ENCODE data around the gene HOXC9.

The HOXC9 gene

DNA sequence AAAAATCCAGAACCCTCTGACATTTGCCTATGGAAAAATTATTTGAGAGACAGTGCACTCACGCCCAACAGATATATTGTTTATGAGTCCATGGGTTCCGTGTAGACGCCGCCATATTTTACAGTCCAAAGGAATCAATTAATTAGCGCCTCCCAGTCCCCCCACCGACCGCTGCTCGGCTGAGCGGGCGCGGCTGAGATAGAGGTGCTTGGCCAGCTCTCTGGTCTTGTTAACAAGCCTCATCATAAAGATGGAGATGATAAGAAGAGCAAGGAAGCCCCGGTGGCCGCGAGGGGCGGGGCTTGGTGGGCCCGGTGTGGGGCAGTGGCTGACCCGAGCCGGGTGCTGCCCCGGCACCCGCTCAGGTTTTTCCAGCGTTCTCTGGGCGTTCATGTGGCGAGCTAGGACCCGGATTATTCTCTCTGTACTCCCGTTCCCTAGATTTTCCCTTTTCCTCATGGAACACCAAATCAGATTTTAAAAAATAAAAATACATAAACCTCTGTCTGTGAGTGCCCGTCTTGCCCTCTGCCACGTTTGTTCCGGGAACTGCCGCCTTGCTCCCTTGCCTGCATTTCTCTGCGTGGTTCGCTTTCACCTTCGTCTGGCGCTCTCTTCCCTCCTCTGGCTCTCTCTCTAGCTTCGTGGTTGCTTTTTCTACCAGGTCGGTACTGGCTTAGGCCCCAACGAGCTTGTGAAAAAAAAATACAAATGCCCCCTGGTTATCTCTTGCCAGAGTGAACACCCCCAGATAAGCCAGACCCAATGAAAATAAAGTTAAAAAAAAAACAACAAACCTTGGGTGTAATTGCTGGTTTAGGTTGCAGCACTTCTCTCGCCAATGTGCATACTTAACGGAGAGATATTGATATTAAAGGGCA is 36.3 kb upstream of the HOXC9 start:
- DNase-seq, result peak; percentile 50

DNA sequence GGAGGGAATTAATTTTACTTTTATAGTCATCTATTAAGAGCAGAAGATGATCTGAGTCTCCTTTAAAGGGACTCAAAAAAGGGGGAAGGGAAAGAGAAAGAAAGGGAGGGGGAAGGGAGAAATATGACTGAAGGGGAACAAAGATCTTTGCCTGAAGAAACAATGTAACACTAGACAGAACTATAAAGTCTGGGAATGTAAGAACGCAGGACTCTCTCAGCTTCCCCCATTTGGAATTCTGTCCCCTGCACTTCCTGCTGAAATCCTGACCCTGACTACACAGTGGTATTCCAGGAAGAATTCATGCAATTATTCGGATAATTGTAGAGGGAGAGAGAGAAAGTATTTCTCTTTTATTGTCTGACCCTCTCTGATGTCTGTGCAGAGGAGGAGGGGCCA is 35.6 kb upstream of the HOXC9 start:
- peak; percentile 50 for DNase-seq

DNA sequence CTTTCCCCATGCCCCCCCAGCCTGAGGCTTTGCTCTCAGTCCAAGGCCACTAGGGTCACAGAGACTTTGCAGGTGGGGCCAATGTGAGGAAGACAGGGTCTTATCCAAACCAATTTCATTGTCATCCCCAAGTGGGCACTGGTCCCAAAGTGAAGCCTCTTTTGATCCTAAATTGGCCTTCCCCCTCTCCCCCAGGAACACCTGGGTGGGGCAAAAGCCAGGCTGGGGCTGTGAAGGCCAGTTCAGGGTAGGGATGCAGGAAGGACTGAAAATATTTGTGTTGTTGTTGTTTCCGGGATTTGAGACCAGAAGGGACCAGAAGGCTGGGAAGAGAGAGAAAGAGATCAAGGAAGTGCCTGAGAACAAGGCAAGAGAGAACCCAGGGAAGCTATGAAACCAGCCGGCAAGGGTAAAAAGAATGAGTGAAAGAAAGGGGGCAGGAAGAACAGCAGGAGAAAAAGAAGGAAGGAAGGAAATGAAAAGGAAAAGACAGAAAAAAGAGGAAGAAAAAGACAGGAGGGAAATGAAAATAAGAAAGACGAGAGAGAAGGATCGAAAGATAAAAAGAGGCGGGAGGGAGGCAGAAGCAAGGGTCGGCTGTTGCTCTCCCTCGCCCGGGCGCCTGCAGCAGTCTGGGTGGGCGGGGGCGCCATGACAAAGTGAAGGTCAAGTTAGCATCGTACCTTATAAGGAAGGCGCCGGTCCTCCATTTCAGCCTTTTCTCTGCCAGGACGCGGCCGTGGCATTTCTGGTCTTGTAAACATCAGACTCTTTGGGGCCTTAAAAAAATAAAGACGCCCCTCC is 34.5 kb upstream of the HOXC9 start:
- DNase-seq, result peak; percentile 57

DNA sequence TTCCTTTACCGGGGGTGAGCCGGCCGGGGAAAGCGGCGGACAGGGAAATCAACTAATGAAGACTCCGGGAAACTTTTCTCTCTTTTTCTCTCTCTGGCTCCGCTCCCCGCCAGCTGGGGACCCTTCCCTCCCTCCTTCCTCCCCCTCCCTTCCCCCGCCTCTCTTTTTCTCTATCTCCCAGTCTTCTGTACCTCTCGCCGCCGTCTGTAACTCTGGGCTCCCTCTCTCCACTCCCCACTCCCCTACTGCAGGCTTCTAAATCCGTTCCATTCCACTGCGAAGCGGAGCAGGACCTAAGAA is 33.9 kb upstream of the HOXC9 start:
- DNase-seq, result no peak

DNA sequence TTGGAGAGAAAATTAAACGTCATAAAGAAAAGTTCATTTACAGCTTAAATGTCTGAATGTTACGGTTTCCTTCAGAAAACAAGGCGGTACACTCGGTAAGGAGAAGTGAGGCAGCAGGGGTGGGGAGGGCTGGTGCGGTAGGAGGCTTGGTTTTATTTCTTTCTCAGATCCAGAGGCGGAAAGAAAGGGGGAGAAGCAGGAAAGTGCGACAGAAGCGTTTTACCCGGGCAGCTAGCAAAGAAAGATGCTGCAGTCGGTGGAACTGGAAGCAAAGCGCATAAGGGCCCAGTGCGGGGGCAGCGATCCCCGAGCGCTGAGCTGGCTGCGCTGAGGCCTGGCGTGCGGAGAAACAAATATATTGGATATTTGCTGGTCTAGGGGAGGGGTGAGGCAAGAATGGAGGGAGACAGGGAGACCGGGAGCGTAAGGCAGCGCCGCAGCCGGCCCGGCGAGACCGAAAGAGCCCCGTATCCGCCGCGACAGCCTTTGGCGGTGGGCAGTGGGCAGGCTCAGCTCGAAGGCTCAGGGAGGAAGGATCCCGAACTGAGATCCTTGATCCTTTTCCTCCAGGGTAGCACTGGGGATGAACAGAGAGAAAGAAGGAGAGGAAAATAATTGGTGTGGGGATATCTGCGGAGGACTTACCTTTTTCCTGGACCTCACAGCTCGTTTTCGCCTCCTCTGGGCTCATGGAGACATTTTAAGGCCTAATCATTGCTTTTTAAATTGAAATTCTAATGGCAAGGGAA is 33.4 kb upstream of the HOXC9 start:
- no peak for DNase-seq

DNA sequence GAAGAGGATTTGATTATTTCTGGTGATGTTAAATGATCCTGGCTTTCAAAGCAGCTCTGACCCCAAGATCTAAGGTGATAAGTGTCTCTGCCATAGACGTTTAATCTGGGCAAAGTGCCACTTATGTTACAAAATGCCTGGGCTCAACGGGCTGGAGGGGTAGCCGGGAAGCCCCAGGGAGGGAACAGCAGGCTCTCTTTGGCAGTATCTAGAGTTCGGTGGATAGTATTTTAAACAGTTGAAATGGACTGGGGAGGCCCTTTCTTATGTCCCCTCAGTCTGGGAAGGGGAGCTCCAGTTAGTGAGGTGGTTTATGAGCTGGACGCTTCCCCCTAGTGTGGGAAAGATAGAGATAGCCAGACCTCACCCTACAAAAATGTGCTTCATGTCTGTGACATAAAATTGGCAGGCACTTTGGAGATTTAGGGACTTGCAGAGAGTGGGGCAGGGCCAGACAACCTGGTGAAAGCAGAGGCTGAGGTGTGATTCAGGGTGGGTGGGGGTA is 32.5 kb upstream of the HOXC9 start:
- DNase-seq, result peak; percentile 17

DNA sequence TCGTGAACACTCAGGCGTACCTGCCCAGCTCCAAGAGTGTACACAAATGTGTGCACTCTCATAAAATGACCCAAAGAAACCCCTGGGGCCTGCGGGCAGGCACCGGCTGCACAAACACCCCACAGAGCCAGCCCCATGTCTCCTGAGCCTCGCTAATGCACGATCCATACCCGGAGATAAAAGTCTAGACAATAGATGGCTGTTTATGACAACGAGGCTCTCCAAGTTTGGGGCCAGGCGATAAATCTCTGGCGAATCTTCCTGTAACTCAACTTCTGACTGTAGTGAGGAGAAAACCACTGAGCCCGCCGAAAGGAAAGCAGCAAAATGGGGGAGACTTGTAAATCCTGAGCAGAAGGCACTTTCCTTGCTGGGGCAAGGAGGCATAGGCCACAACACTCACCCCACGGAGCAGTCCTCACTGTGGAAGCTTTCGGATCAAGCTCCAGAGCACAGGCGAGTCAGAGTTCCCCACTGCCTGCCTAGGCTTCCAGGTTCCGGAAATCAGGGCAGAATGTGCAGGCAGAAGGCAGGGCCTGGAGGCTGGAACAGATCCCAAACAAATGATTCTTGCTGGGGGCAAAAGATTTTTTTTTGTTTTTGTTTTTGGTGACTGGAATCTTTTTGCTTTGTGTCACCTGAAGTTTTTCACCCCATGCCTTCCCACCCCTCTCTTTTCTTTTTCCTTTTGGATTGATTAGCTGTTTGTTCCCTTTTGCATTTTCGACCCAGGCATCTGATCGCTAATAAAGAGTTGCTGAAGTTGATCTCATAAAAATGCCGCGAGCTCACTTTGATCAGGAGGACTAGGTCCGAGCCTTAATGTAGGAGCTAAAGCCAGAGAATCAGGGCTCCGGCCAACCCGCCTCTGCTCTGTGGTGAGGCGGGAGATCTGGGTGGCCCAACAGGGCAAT is 31.5 kb upstream of the HOXC9 start:
- DNase-seq, result no peak

DNA sequence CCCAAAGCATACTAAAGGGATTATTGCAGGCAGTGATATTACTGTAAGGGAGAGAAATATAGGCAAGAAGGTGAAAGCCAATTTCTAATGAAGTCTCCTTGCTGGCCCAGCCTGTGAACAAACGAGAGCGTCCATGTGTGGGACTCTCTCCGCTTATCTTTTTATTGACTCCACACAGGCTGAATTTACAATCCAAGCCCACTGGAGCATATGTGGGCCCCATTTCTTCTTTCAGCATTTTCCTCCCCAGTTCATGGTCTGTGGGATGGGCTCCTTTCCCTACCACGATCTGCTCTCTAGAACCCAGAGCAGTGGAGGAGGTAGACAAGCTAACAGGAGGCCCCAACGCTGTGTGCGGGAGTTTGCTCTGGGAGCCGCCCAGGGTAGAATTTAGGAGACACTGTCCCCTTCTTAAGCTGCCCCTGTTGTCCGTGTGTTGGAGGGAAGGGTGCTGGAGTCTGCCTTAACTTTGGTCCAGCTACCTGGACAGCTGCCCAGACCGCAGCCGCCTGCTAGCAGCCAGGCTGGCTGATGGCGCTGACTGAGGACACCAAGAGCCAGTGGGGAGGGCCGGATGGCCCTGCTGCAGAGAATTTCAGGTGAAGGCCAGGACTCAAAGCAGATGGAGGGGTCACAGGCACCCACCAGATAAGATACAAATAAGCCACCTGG is 30.2 kb upstream of the HOXC9 start:
- no peak for DNase-seq

DNA sequence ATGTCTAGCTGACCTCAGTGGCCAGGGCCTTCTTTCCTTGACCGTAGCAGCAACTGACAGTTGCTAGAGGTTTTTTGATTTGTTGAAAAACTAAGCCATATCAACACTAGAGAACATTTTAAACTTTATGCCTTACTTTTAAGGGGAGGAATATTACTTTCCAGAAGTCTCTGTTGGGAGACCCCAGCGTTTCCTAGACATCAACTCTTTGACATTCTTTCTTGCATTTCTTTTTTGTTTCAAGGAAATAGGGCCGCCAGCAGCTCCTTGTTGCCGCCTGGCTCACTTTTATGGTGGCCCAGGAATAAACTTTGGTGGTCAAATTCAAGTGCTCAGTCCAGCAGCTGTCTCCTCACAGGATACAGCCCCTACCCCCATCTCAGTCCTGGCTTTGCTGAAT is 29.5 kb upstream of the HOXC9 start:
- no peak for DNase-seq

DNA sequence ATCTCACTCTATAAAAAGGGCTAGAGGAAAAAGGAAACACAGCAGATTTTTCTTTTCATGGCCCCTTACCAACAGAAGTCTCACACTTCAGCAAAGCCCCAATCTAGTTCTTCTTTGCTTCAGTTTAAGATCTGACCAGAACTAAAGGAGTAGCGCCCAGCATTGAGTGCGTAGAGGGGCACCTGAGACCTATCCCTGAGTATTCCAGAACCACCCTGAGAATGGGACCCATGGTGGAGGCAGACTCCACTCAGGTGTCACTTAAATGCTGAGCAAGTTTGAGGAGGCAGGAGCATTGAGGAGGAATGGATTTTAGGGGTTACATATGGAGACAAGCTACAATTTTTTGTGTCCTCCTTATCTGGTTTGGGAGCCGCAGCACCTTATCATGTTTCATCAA is 28.8 kb upstream of the HOXC9 start:
- DNase-seq, result no peak

DNA sequence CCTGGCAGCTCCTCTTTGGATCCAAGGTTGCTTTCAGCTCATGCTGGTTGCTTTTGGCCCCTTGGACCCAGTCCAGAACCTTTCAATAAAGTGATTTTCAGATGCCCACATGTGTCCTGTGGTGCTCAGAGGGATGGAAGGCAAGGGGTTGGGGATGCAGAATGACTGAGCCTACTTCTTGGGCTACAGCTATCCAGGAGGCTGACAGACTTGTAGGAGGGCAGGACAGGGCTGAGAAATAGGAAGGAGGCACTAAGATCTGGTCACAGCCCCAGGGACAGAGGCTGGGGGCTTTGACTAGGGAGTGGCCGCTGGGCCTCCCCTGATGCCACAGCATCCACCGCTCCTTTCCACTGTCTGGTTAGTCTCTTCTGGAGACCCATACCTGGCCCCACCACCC is 28.3 kb upstream of the HOXC9 start:
- DNase-seq, result no peak

DNA sequence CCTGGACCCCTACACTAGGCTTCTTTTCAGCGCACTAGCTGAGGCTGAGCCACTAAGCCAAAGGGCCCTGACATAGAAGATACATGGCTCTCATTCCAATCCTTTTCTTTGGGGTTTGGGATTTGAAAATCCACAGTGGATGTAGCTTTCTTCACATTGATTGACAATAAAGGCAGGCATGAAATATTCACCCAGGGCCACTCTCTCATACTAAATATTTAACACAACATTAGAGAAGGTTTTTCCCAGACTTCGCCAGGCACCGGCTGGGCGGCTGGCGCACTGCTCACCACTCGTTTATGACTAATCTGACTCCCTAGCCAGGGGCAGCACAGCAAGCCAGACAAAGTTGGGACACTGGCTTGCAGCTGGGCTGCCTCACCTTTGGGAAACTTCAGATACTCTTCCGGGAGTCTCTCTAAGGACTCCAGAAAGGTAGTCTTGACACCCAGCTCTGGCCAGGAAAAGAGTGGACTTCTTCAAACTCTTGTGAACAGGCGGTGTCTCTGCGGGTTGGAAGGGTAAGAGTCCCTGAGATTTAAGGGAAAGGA is 27.7 kb upstream of the HOXC9 start:
- DNase-seq, result no peak

DNA sequence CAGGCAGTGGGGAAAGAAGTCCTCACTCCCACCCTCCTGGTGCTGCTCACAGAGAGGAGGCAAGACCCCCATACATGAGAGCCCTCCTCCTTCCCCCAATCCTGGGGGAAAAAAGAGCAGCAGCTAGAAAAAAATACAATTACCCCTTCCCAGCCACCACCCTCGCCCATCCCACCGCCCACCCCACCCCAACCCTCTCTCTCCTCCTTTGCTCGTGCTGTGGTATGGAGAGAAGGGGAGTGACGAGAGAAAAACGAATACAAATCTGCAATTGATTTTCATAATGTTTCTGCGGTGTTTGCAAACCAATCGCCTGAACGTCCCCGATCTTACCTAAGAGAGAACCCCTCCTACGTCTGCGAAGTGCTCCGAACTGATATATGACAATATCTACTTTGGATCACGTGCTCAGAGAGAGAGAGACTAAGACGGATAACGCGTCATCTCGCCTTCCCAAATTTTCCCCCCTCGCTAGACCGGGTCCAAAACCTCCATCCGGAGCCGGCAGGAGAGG is 27.2 kb upstream of the HOXC9 start, which contains the start of gene HOXC11:
Gene HOXC11, plus strand, starts transcription at position 405 of the 514 bp plus-strand sequence. CDS start 116 bp downstream, outside the sequence.
- no peak for DNase-seq

DNA sequence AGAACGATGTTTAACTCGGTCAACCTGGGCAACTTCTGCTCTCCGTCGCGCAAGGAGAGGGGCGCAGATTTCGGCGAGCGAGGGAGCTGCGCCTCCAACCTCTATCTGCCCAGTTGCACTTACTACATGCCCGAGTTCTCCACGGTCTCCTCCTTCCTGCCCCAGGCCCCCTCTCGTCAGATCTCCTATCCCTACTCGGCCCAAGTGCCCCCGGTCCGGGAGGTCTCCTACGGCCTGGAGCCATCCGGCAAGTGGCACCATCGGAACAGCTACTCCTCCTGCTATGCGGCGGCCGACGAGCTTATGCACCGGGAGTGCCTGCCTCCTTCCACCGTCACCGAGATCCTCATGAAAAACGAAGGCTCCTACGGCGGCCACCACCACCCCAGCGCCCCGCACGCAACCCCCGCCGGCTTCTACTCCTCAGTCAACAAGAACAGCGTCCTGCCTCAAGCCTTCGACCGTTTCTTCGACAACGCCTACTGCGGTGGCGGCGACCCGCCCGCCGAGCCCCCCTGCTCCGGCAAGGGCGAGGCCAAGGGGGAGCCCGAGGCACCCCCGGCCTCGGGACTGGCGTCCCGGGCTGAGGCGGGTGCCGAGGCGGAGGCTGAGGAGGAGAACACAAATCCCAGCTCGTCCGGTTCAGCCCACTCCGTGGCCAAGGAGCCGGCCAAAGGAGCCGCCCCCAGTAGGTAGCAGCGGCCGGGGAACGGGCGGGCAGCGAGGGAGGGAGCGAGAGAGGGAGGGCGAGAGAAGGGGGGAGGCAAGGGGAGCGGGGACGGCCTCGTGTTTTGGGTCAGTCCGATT is 26.5 kb upstream of the HOXC9 start:
- DNase-seq, result no peak

DNA sequence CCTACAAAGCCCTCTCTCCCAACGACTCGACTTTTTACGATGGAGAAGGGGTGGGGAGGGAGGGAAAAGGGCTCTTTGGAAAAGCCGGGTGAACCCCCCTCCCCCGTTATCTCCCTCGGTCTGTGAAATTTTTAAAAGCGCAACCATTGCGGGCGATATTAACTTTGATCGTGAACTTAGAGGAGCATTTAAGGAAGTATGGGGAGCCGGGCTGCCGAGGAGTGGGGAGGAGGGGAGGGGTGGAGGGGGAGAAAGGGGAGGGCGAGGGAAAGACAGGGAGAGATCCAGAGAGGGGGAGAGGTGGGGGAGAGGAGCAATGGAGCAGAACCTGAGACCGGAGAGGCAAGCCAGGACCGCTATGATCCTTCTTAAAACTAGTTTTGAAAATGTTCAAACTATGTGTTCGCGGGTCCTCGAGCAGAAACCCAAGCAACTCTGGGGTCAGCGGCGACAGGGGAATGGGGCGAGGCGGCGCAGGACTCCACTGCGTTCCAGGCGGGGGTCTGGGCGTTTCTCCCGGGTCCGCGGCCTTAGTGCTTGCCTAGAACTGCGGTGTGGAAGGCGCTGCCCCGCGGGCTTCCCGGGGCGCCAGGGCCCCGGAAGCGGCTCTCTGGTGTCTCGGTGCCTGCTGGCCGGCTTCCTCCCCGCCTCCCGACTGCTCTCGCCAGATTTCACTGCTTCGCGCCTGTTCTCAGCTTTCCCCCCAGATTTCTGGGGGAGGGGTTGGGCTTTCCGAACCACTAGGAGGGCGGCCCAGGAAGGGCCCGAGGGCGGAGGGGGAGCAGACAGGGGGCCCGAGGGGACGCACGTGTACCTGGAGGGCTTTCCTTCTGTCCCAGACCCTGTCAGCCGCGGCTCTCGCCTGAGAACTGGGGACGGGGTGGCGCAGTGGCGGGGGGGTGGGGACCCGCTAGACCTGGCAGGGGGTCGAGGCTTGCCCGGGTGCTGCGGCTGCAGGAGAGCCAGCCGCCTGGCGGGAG is 25.6 kb upstream of the HOXC9 start, which contains the start of gene HOTAIR:
Gene HOTAIR, minus strand, starts transcription at position 871 of the 980 bp plus-strand sequence.
- DNase-seq, result peak; percentile 8

DNA sequence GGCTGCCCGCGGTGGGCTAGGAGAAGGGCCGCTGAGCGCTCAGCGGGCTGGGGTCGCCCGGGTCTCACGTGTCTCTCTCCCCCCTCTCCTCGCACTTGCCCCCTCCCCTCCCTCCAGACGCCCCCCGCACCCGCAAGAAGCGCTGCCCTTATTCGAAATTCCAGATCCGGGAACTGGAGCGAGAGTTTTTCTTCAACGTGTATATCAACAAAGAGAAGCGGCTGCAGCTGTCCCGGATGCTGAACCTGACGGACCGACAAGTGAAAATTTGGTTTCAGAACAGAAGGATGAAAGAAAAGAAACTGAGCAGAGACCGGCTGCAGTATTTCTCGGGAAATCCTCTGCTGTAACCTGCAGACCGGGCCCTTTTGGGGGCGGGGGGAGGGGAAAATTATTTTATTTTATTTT is 24.9 kb upstream of the HOXC9 start:
- DNase-seq, result no peak

DNA sequence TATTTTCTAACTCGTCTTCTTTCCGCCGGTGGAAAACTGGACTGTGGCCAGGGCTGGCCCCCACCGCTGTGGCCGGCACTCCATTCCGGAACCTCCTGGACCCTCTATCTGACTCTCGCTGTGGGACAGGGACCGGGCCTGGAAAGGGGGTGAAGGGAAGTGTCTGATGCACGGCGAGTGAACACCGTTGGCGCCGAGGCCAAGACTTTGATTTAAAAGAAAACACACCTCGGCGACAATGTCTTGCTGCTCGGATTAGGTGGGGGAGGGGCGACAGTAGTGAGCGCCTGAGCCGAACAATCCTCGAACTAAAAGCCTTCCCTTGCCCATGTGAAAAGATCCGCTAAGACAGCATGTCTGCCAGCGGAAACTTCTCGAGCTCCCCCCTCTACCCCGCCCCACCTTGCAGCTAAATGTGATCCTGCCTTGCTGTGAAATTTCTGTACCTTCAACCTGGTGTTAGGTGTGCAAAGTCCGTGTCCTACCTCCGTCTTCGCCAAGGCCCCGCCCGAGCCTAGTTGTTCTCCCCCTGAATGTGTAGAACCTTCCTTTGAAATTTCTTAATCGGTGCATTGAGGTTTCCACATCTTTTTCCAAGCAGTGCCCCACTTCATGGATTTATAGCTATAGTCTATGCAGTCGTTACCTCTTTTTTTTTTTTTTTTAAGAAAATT is 24.3 kb upstream of the HOXC9 start:
- no peak for DNase-seq

DNA sequence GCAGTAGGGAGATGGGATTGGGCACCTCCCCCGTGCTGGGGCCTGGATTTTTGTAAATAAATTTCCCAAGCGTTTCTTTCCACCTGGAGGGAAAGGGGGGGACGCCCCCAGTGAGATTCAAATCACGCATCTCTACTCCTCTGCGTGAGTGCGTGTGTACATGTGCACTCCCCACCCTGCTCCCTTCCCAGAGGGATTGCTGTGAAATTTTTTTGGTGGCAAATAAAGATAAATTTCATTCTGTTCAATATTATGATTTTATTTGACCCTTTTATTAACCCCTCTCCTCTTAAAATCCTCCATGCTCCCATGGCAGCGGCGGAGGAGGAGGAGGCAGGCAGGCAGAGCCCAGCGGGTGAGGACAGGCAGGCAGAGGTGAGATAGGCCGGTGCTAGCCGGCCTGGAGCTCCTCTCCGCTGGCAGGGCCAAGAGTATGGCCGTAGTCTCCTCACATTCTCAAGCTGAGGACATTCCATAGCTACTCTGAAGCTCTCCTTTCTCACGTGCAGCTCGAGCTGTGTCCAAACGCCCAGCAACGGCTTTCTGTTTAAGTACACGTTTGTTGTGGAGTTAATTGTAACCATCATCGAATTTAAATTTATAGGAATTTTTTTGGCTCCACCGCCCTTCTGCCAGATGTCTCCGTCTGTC is 23.7 kb upstream of the HOXC9 start:
- DNase-seq, result no peak

Data from DMS79 treated with DMSO at 0.1 percent for 48 hours (cell line).